ENCODE results near the gene HES4.

The HES4 gene

GRCh38 chr1:975896-976683, 23.8 kb downstream of the HES4 start (continued):
- peak; percentile 75; the same call in 1 of the 2 replicates for TF ChIP-seq ZNF2 (tag by site-specific recombination; IDR thresholded peaks at IDR 0.05)
- TF ChIP-seq ZBTB7A (tag by site-specific recombination; IDR thresholded peaks at IDR 0.05; ENCODE audit: low read depth), result peak; percentile 93
- TF ChIP-seq ZNF561 (tag by site-specific recombination; IDR thresholded peaks at IDR 0.05; ENCODE audit: borderline replicate concordance), result no peak
- TF ChIP-seq MZF1 (tag by site-specific recombination; IDR thresholded peaks at IDR 0.05; ENCODE audit: borderline replicate concordance), result no peak
- TF ChIP-seq BCL11B (tag by site-specific recombination; IDR thresholded peaks at IDR 0.05; ENCODE audit: low read depth), result no peak
- TF ChIP-seq ZBTB17 (tag by site-specific recombination; IDR thresholded peaks at IDR 0.05), result peak; percentile 85
- peak; percentile 91; the same call in 1 of the 2 replicates for TF ChIP-seq ZFP37 (tag by site-specific recombination; IDR thresholded peaks at IDR 0.05)
- TF ChIP-seq ZNF777 (tag by site-specific recombination; IDR thresholded peaks at IDR 0.05; ENCODE audit: borderline replicate concordance), result no peak
- TF ChIP-seq ZEB2 (tag by site-specific recombination; IDR thresholded peaks at IDR 0.05), result peak; percentile 86; the same call in 1 of the 2 replicates
- no peak for TF ChIP-seq ZNF266 (tag by site-specific recombination; IDR thresholded peaks at IDR 0.05; ENCODE audit: low read depth)
- TF ChIP-seq ZNF341 (tag by site-specific recombination; IDR thresholded peaks at IDR 0.05; ENCODE audit: low read depth), result peak; percentile 92
- TF ChIP-seq ZNF140 (tag by site-specific recombination; IDR thresholded peaks at IDR 0.05), result no peak
- TF ChIP-seq ZXDB (tag by site-specific recombination; IDR thresholded peaks at IDR 0.05), result peak; percentile 35
- peak; percentile 11; the same call in 1 of the 2 replicates for TF ChIP-seq ZNF398 (tag by site-specific recombination; IDR thresholded peaks at IDR 0.05)
- TF ChIP-seq ZNF670 (tag by site-specific recombination; IDR thresholded peaks at IDR 0.05; ENCODE audit: low read depth), result no peak
- TF ChIP-seq EGR2 (tag by site-specific recombination; IDR thresholded peaks at IDR 0.05; ENCODE audit: low read depth), result peak; percentile 28; the same call in 1 of the 2 replicates
- 0 out of 2 replicates have a peak, but pooled peaks have one; percentile 22 for TF ChIP-seq ZBTB11 (tag by site-specific recombination; conservative IDR thresholded peaks at IDR 0.05; ENCODE audit: low read depth)
- TF ChIP-seq YY2 (tag by site-specific recombination; IDR thresholded peaks at IDR 0.05), result no peak
- TF ChIP-seq ZNF518A (tag by site-specific recombination; conservative IDR thresholded peaks at IDR 0.05; ENCODE audit: low read depth), result no peak
- peak; percentile 95 for TF ChIP-seq ZBTB8A (tag by site-specific recombination; IDR thresholded peaks at IDR 0.05)
- TF ChIP-seq ZNF843 (tag by site-specific recombination; IDR thresholded peaks at IDR 0.05), result peak; percentile 48; the same call in 1 of the 2 replicates
- TF ChIP-seq ZNF514 (tag by site-specific recombination; IDR thresholded peaks at IDR 0.05), result no peak
- TF ChIP-seq KLF9 (tag by site-specific recombination; IDR thresholded peaks at IDR 0.05; ENCODE audit: low read depth), result peak; percentile 70
- no peak for TF ChIP-seq REST (tag by site-specific recombination; IDR thresholded peaks at IDR 0.05)
- TF ChIP-seq ZNF221 (tag by site-specific recombination; IDR thresholded peaks at IDR 0.05; ENCODE audit: borderline replicate concordance), result no peak
- TF ChIP-seq ZNF658 (tag by site-specific recombination; IDR thresholded peaks at IDR 0.05), result no peak

Measured in HEK293 (cell line).